Stimulated activated naive CD8-positive, alpha-beta T cell treated with anti-CD3 and anti-CD28 coated beads, Interleukin-15, Interleukin-2, amounts not matched to agents 100 ng/mL and 50 ng/mL, for 24 hours (primary cell): ENCODE results near the gene IER3.

Experiments used
- H3K27ac Mint-ChIP-seq: one replicate; pipeline ENCODE4 v1.8.0; 2021; ENCODE audit warnings: mild to moderate bottlenecking, mixed read lengths
- H3K27me3 Mint-ChIP-seq: one replicate; pipeline ENCODE4 v1.8.0; 2021; ENCODE audit warnings: mixed read lengths
- H3K36me3 Mint-ChIP-seq: one replicate; pipeline ENCODE4 v1.8.0; 2021; ENCODE audit warnings: low read depth, mixed read lengths
- H3K4me1 Mint-ChIP-seq: one replicate; pipeline ENCODE4 v1.8.0; 2021; ENCODE audit warnings: low read depth, mixed read lengths
- H3K4me3 Mint-ChIP-seq: one replicate; pipeline ENCODE4 v1.8.0; 2021; ENCODE audit warnings: mild to moderate bottlenecking, mixed read lengths
- H3K9me3 Mint-ChIP-seq: one replicate; pipeline ENCODE4 v1.8.0; 2021; ENCODE audit warnings: mixed read lengths

IER3 gene, protein sequence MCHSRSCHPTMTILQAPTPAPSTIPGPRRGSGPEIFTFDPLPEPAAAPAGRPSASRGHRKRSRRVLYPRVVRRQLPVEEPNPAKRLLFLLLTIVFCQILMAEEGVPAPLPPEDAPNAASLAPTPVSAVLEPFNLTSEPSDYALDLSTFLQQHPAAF

DNA sequence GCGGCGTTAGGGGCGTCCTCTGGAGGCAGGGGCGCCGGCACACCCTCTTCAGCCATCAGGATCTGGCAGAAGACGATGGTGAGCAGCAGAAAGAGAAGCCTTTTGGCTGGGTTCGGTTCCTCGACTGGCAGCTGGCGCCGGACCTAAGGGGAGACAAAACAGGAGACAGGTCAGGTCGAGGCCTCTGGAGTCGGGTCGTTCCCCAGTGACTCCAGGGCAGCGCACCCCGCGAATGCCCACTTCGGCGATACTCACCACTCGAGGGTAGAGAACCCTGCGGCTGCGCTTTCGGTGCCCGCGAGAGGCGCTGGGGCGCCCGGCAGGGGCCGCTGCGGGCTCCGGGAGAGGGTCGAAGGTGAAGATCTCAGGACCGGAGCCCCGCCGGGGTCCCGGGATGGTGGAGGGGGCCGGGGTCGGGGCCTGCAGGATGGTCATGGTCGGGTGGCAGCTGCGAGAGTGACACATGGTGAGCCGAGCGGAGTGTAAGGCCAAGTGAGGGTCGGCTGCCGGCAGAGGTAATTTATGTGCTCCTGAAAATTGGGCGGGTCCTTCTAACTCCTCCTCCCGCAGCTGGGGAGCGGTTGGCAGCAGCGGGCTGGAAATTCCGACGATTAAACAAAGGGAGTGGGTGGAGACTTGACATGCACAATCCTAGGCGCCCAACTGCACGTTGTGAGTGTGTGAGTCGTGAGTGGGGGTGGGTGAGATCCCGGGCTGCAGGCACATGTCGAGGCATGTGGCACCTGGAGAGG, at the start of gene IER3:
Gene IER3, minus strand, starts transcription at position 494 of the 752 bp plus-strand sequence. Its CDS starts 29 bp downstream, at position 465.
- Mint-ChIP-seq H3K4me1 (peaks cover 88% of the 10 kb centered on the region), H3K4me3 (peak within 1 kb of the TSS; percentile 99), H3K27me3 (no peaks in the 10 kb centered on the region), H3K27ac (peak within 1 kb of the TSS; percentile 99), H3K36me3 (peaks cover 46% of the 10 kb centered on the region), H3K9me3 (no peaks in the 10 kb centered on the region)

DNA sequence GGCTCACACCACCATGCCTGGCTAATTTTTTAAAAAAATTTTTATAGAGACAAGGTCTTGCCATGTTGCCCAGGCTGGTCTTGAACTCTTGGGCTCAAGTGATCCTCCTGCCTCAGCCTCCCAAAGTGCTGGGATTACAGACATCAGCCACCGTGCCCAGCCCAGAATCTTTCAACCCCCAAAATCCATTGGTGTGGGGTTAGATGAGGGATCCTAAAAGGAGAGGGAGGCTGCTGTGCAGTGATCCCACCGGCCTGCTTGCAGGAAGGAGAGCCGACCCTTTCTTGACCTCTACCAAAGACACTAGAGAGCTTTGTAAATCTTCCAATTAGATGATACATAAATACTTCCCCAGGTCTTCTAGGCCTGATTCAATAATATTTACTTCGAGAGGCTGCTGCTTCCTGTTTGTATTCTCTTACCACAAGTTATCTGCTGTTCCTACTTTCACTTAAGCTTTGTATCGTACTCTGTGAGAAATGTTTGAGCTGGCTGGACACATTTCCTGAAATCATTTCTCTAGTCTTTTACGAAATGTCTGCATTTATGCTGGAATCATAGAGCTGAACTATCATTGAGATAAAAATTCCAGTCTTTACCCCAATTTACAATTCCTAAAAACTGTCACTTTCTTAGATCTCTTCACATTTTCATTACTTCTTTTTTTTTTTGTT, 49.3 kb upstream of the IER3 start:
- H3K4me3 Mint-ChIP-seq, result peak overlapping the region; percentile 73
- H3K4me1 Mint-ChIP-seq, result peaks cover 73% of the 10 kb centered on the region
- peaks cover 29% of the 10 kb centered on the region for H3K36me3 Mint-ChIP-seq
- H3K9me3 Mint-ChIP-seq, result no peaks in the 10 kb centered on the region
- peak overlapping the region; percentile 87 for H3K27ac Mint-ChIP-seq
- H3K27me3 Mint-ChIP-seq, result no peaks in the 10 kb centered on the region

DNA sequence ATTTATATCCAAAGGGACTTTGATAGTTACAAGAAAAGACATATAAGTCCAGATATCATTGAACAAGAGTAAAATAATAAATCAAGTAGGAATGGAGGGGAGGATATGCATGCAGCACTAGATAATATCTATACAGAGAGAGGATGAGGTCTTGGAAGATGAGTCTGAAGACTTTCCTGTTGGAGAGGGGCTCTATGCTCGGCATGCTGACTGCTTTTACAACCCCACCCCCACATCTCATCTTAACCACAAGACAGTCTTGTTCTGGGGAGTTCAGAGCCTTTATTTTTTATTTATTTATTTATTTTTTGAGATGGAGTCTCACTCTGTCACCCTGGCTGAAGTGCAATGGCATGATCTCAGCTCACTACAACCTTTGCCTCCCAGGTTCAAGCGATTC, 48.4 kb upstream of the IER3 start:
- no peaks in the 10 kb centered on the region for H3K9me3 Mint-ChIP-seq
- H3K27me3 Mint-ChIP-seq, result no peaks in the 10 kb centered on the region
- H3K4me3 Mint-ChIP-seq, result peak overlapping the region; percentile 39
- peaks cover 77% of the 10 kb centered on the region for H3K4me1 Mint-ChIP-seq
- H3K36me3 Mint-ChIP-seq, result peaks cover 24% of the 10 kb centered on the region
- peak overlapping the region; percentile 77 for H3K27ac Mint-ChIP-seq

DNA sequence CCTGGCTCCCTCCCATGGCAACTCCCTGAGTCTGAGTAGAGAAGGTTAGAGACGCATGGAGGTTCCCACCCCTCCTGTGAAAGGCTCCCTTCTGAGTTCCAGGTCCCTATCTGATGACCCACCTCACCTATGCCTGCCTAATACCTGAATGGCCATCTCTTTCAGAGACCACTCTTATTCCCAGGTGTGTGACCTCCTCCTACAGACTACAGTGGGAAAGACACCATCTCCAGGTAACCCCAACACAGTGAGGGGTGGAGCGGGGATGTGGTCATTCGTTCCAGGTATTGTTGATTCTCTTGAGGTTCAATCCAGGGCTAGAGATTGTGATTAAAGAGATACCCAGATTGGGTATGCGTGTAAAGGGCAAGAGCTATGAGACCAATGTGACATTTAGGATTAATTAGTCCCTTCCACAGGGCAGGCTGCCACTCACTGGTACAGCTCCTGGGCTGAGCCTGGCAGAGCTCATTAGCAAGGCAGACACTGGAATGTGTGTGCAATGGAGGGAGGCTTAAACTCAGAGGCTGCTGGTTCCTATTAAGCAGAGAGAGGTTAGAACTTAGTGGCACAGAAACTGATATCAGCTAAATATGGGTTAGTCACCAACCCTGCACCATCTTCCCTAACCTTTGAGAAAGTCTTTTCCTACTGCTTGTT, 46.5 kb upstream of the IER3 start:
- H3K4me1 Mint-ChIP-seq, result peaks cover 88% of the 10 kb centered on the region
- H3K27me3 Mint-ChIP-seq, result no peaks in the 10 kb centered on the region
- H3K36me3 Mint-ChIP-seq, result peaks cover 22% of the 10 kb centered on the region
- H3K4me3 Mint-ChIP-seq, result peak overlapping the region; percentile 82
- H3K9me3 Mint-ChIP-seq, result no peaks in the 10 kb centered on the region
- H3K27ac Mint-ChIP-seq, result peak overlapping the region; percentile 85

DNA sequence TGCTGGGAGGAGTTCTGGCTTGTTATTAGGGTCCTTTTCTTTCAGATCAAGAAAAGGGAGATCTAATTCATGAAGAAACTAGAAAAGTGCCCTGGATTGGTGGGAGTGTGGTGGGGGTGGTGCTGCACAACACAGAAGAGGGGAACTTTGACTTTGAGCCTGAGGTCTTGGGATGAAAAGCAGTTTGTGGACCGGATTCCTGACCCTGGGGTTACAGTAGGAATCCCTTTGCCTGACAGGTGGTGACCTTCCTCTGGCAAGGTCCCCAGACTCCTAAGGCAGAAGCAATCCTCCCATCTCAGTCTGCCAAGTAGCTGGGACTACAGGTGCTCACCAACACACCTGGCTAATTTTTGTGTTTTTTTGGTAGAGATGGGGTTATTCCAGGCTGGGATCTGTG, 45.3 kb upstream of the IER3 start:
- Mint-ChIP-seq H3K9me3 (no peaks in the 10 kb centered on the region), H3K27me3 (no peaks in the 10 kb centered on the region), H3K4me3 (peak overlapping the region; percentile 82), H3K36me3 (peaks cover 16% of the 10 kb centered on the region), H3K4me1 (peaks cover 88% of the 10 kb centered on the region), H3K27ac (peak overlapping the region; percentile 98)

DNA sequence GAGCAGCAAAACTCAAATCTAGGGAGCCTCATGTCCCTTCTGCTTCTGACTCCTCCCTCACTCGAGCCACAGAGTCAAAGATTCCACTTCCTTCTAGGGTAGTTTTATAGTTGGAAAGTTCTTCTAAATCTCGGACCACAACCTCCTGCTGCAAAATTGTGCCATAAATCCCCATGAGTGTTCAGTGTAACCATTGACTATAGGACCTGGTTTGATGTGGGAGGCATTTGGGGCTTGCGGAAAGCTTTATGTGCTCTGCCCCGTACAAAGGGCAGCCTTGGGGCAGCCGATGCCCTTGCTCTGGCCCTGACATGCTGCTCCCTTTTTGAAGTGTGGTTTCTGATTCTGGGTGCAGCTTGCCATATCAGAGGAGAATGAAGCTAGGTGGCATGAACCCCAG, 43.6 kb upstream of the IER3 start:
- Mint-ChIP-seq H3K27me3 (no peaks in the 10 kb centered on the region), H3K27ac (peak overlapping the region; percentile 98), H3K4me3 (peak overlapping the region; percentile 82), H3K36me3 (peaks cover 15% of the 10 kb centered on the region), H3K4me1 (peaks cover 79% of the 10 kb centered on the region), H3K9me3 (no peaks in the 10 kb centered on the region)

DNA sequence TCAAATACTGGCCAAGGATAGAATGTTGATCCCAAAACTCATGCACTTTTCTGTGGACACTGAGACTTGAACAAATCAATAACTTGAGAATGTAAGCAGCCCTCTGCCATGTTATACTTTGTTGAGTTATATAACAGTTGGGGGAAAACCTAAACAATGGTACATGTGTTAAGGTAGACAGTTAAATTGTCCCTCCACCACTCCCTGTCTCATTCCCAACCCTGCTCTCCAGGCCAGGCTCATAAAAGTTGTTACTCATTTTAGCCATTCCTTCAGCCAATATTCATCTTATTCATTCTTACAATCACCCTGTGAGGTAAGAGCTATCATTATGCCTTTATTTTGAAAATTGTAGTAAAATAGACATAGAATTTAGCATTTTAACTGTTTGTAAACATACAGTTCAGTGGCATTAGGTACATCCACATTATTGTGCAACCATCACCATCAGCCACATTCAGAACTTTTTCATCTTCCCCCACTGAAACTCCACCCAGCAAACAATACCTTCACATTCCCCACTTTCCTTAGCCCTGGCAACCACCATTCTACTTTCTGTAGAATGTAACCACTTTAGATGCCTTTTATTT, 38.2 kb upstream of the IER3 start:
- Mint-ChIP-seq H3K27me3 (no peaks in the 10 kb centered on the region), H3K9me3 (no peaks in the 10 kb centered on the region), H3K4me3 (peak overlapping the region; percentile 61), H3K4me1 (peaks cover 73% of the 10 kb centered on the region), H3K36me3 (peaks cover 4% of the 10 kb centered on the region), H3K27ac (peak overlapping the region; percentile 92)

DNA sequence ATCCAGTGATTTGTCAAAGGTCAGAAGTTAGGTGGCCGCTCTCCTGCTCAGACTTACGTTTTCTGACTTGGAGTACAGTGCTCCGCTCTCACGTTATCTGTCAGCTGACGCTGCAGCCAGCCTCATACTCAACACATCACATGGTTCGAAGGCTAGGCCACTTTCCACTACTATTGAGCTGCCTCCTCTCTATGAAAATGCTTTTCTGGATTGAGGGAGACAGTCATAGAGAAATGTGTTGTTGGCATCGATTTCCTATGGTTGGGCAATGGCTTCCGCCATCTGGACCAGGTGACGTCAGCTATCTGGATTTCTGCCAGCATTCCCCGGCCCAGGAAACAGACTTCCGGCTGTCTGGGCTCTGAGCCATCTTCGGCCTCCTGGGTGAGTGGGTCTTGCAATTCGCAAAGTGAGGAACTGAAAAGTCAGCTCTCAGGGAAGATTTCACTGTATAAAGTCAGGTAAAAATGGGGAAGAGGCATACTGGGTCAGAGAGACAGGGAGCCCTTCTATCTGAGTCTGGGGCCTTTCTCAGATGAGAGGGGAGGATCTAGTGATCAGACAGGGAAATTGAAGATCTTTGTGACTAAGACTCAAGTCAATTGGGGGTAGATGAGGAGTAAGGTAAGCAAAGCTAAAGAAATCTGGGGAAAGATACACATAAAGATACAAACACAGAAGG, 37.5 kb upstream of the IER3 start:
- H3K4me1 Mint-ChIP-seq, result peaks cover 71% of the 10 kb centered on the region
- H3K4me3 Mint-ChIP-seq, result peak overlapping the region; percentile 61
- H3K27ac Mint-ChIP-seq, result peak overlapping the region; percentile 92
- H3K9me3 Mint-ChIP-seq, result no peaks in the 10 kb centered on the region
- H3K27me3 Mint-ChIP-seq, result no peaks in the 10 kb centered on the region
- H3K36me3 Mint-ChIP-seq, result peaks cover 4% of the 10 kb centered on the region

DNA sequence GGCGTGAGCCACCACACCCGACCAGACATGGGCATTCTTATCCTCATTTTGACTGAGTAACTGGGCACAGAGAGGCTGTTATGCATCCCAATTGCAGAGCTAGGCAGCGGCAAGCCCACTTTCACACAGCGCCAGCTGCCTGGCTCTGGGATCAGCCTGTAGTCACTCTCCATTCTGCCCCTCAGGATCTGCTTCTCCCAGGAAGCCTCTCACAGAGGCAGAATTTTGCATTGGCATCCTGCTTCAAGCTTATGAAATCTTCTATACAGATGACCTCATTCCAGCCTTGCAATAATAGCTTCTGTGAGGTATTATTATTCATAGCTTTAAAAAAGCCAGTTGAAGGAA, 37.0 kb upstream of the IER3 start:
- H3K27ac Mint-ChIP-seq, result peak overlapping the region; percentile 92
- H3K4me1 Mint-ChIP-seq, result peaks cover 71% of the 10 kb centered on the region

DNA sequence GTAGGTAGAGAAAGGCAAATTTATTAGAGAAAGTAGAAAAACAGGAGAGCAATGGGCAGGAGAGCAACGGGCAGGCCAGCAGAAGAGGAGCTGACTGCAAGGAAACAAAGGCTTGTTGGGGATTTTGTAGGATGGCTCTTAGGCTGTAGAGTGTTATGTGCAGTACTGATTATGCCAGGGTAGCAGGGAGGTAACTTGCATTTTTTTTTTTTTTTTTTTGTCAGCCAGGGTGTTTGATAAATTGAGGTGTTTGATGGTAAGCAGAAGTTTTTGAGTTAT, 36.2 kb upstream of the IER3 start:
- Mint-ChIP-seq H3K4me1 (peaks cover 64% of the 10 kb centered on the region), H3K9me3 (no peaks in the 10 kb centered on the region), H3K27ac (peak overlapping the region; percentile 84), H3K27me3 (no peaks in the 10 kb centered on the region), H3K4me3 (no peak overlapping the region), H3K36me3 (peaks cover 4% of the 10 kb centered on the region)

More for the DNA sequence above, 37.0 kb upstream of the IER3 start:
- no peaks in the 10 kb centered on the region for H3K9me3 Mint-ChIP-seq
- no peaks in the 10 kb centered on the region for H3K27me3 Mint-ChIP-seq
- no peak overlapping the region for H3K4me3 Mint-ChIP-seq
- peaks cover 4% of the 10 kb centered on the region for H3K36me3 Mint-ChIP-seq

DNA sequence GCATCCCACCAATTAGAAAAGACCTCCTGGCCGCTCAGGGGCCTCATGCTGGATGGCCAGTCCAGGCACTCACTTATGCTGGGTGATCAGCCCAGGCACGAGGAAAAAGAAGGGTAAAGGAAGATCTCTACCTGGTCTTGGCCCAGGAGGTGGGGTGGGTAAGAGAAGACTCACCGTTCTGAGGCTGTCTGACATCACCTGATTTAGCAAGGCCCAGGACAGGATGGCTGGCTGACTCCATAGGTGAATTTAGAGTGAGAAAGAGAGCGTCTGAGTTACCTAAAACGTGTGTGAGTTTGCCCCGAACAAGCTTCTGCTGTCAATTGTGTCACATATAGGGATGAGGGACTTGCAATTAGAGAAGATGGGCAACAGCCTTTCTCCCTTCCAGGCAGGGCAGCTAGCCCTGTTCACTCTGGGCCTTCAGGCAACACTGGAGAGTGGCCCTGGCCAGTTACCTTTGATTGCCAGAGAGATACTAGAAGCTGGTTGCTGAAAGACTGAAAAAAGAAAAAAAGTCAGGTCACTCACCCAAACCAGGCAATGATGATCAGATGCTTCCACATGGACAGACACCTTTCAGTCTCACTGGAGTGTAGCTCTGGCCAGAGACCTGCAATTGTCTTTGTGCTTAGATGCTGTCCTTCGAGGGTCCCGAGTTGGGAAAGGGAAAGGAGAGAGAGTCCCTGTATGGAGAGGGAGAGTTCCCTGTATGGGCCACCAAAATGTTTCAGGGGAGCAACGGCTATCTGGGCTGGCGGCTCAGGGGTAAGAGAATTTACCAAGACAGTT, 35.7 kb upstream of the IER3 start:
- Mint-ChIP-seq H3K27me3 (no peaks in the 10 kb centered on the region), H3K27ac (peak overlapping the region; percentile 84), H3K9me3 (no peaks in the 10 kb centered on the region), H3K4me1 (peaks cover 64% of the 10 kb centered on the region), H3K36me3 (peaks cover under 1% of the 10 kb centered on the region), H3K4me3 (no peak overlapping the region)

DNA sequence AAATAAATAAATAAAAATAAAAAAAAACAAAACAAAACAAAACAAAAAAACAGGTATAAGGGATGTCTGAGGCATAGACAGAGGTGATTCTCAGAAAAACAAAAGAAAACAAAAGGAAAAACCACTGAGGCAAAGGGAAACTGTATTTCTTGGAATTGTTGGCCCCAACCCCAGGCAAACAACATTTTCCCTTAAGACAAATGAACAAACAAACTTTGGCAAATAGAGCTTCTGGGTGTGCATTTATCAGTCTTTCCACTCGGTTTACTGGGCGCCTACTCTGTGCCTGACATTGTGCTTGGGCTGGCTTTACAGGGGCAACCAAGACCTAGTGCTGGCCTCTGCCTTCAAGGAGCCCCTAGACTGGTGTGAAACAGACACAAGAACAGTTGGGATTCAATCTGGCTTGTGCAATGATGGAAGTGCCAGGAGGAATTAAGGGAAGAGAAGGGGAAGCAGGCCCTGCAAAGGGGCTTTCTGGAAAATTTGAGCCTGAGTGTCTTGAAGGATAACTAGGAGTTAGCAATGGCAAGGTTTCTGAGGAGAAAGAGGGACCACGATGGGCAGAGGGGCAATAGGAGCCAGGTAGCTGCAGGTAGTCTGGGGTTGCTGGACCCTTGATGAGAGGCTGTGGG, 33.8 kb upstream of the IER3 start:
- no peaks in the 10 kb centered on the region for H3K9me3 Mint-ChIP-seq
- no peaks in the 10 kb centered on the region for H3K36me3 Mint-ChIP-seq
- H3K27me3 Mint-ChIP-seq, result no peaks in the 10 kb centered on the region
- H3K4me3 Mint-ChIP-seq, result no peak overlapping the region
- H3K4me1 Mint-ChIP-seq, result peaks cover 66% of the 10 kb centered on the region
- peak overlapping the region; percentile 63 for H3K27ac Mint-ChIP-seq

DNA sequence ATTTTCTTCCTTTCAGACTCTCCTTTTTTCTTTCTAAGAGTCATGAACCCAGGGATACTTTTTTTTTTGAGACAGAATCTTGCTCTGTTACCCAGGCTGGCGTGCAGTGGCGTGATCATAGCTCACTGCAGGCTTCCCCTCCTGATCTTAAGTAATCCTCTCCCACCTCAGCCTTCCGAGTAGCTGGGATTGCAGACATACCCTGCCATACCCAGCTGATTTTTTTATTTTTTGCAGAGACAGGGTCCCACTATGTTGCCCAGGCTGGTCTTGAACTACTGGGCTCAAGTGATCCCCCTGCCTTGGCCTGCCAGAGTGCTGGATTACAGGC, 32.8 kb upstream of the IER3 start:
- peaks cover 3% of the 10 kb centered on the region for H3K36me3 Mint-ChIP-seq
- peak overlapping the region; percentile 42 for H3K27ac Mint-ChIP-seq
- H3K27me3 Mint-ChIP-seq, result no peaks in the 10 kb centered on the region
- no peaks in the 10 kb centered on the region for H3K9me3 Mint-ChIP-seq
- peaks cover 68% of the 10 kb centered on the region for H3K4me1 Mint-ChIP-seq
- no peak overlapping the region for H3K4me3 Mint-ChIP-seq
